ENCODE results near the gene RABAC1. TPM values are rescaled to one million over a fixed set of nuclear protein-coding genes. Genes with fewer than 3 reads are reported as not detected.
A peak's percentile ranks its signal among the peaks of the same experiment; 100 is the strongest.

The RABAC1 gene
- total RNA-seq, 1 experiment from 2014 or later, result 94.0 TPM

GRCh38 chr19:41908724-41909464 is 50.2 kb downstream of the RABAC1 start:
- no peak overlapping the region for H2AK5ac ChIP-seq (ENCODE audit: insufficient read length, low read length)
- H2BK15ac ChIP-seq (ENCODE audit: low read depth, low read length), result no peak overlapping the region
- H3K4me2 ChIP-seq (ENCODE audit: insufficient read depth, insufficient read length, low read length), result no peak overlapping the region
- H2BK5ac ChIP-seq (ENCODE audit: insufficient read length, low read length), result no peak overlapping the region
- H3K18ac ChIP-seq (ENCODE audit: insufficient read length, low read depth, low read length), result no peak overlapping the region
- H3K9me3 ChIP-seq (ENCODE audit: control insufficient read depth, low read depth, low read length), result no peaks in the 10 kb centered on the region
- H3T11ph ChIP-seq (ENCODE audit: low read length), result no peak overlapping the region
- H2BK20ac ChIP-seq (ENCODE audit: low read depth, low read length, poor library complexity, severe bottlenecking), result no peak overlapping the region
- H3K23ac ChIP-seq (ENCODE audit: insufficient read length, low read depth, low read length), result no peak overlapping the region
- H3K79me2 ChIP-seq (ENCODE audit: insufficient read depth, low read length), result no peaks in the 10 kb centered on the region
- H3K9me3 Mint-ChIP-seq, result peaks cover 0 to 2% of the 10 kb centered on the region in 2 experiments; a peak in 1 of 5 replicates
- H3K56ac ChIP-seq (ENCODE audit: insufficient read length, low read depth, low read length), result no peak overlapping the region
- no peaks in the 10 kb centered on the region for H4K20me1 ChIP-seq (ENCODE audit: control insufficient read depth, insufficient read depth, insufficient read length)
- DNase-seq, result no peak
- TF ChIP-seq CTCF (conservative IDR thresholded peaks at IDR 0.05), result no peak
- H3K79me1 ChIP-seq (ENCODE audit: insufficient read depth, low read depth, low read length, poor library complexity, severe bottlenecking), result no peaks in the 10 kb centered on the region
- H3K36me3 Mint-ChIP-seq (ENCODE audit: insufficient read depth in 1 of 3, low read depth in 3 of 3), result peaks cover 7 to 25% (median 20%) of the 10 kb centered on the region in 3 experiments; a peak in 6 of 7 replicates
- no peak overlapping the region for H2AFZ ChIP-seq (ENCODE audit: low read length)
- no peak overlapping the region for H3K27ac Mint-ChIP-seq
- WGBS (ENCODE audit: extremely low coverage, insufficient read length, low lambda C conversion rate), result no CpG with 5 or more reads among the region's 11 CpGs
- H2BK12ac ChIP-seq (ENCODE audit: insufficient read length, low read depth, low read length), result no peak overlapping the region
- H3K4me3 Mint-ChIP-seq, result peak overlapping the region in 1 of 2 experiments; percentile 21; a peak in 1 of 5 replicates
- H3K27me3 Mint-ChIP-seq (ENCODE audit: low read depth), result peaks cover 3% of the 10 kb centered on the region
- peaks cover 5% of the 10 kb centered on the region for H3K23me2 ChIP-seq (ENCODE audit: insufficient read length, low read depth, low read length, poor library complexity, severe bottlenecking)
- no peak overlapping the region for H3K14ac ChIP-seq (ENCODE audit: insufficient read depth, low read length)
- H4K91ac ChIP-seq (ENCODE audit: insufficient read length, low read depth, low read length), result no peak overlapping the region
- peaks cover 37% of the 10 kb centered on the region for H3K27me3 ChIP-seq (ENCODE audit: insufficient read depth, low read length)
- no peak overlapping the region for H3K27ac ChIP-seq (ENCODE audit: insufficient read length, low read depth, low read length)
- H3K4ac ChIP-seq (ENCODE audit: low read depth, low read length), result no peak overlapping the region
- no peak overlapping the region for H3K9ac ChIP-seq (ENCODE audit: extremely low read depth, insufficient read length, low read length)
- H3K4me1 ChIP-seq (ENCODE audit: insufficient read depth, low read length), result no peaks in the 10 kb centered on the region
- H4K8ac ChIP-seq (replicated peaks; ENCODE audit: insufficient read length, low read depth, low read length), result no peak overlapping the region
- peaks cover 6 to 25% of the 10 kb centered on the region in 2 experiments; a peak in 3 of 4 replicates for H3K4me1 Mint-ChIP-seq
- H2BK120ac ChIP-seq (ENCODE audit: low read depth, low read length, poor library complexity, severe bottlenecking), result no peak overlapping the region
- no peak overlapping the region for H4K5ac ChIP-seq (ENCODE audit: insufficient read length, low read depth, low read length)
